ENCODE measurements around the gene SMAP2. TPM values are rescaled to one million over a fixed set of nuclear protein-coding genes. Genes with fewer than 3 reads are reported as not detected.

SMAP2 gene
- total and polyA plus RNA-seq, 2 of the 4 experiments (the other 2 are of a cell fraction), result 30.1 to 31.0 TPM

GRCh38 chr1:40435876-40436275 is 62.3 kb downstream of the SMAP2 start:
- no peak overlapping the region for H2BK20ac ChIP-seq (ENCODE audit: low read depth, low read length)
- H3K9me1 ChIP-seq (ENCODE audit: insufficient read depth, low read length), result no peaks in the 10 kb centered on the region
- no TSS peak for BruUV-seq (replicated peaks)
- no peak overlapping the region for H2AK5ac ChIP-seq (ENCODE audit: low read depth, low read length)
- no peak overlapping the region for H2BK5ac ChIP-seq (ENCODE audit: low read depth, low read length, poor library complexity, severe bottlenecking)
- H3K9me3 ChIP-seq (ENCODE audit: control insufficient read depth, insufficient read depth, low read length), result no peaks in the 10 kb centered on the region
- H3K14ac ChIP-seq (replicated peaks; ENCODE audit: low read depth, low read length), result no peak overlapping the region
- no peaks in the 10 kb centered on the region for H4K20me1 ChIP-seq (ENCODE audit: insufficient read depth, low read length)
- no peak overlapping the region for H3K4me3 ChIP-seq (ENCODE audit: insufficient read depth, low read depth, low read length)
- no peak overlapping the region for H3K4me2 ChIP-seq (ENCODE audit: low read depth, low read length)
- no peaks in the 10 kb centered on the region for H3K36me3 ChIP-seq (ENCODE audit: control insufficient read depth, insufficient read depth, low read length)
- no peak overlapping the region for H4K8ac ChIP-seq (ENCODE audit: low read depth in 2 of 2, low read length in 2 of 2)
- H2AFZ ChIP-seq (replicated peaks; ENCODE audit: low read length, poor library complexity), result no peak overlapping the region
- DNase-seq (peak; percentile 43), ATAC-seq (ENCODE audit: low read depth) (peak; percentile 19; the same call in 1 of the 2 replicates)
- H3K23ac ChIP-seq (ENCODE audit: low read depth, low read length), result no peak overlapping the region
- H3K4me1 ChIP-seq (ENCODE audit: control insufficient read depth, insufficient read depth, low read length), result no peaks in the 10 kb centered on the region
- no CpG with 5 or more reads among the region's 4 CpGs for WGBS, 2 experiments (ENCODE audit: extremely low coverage in 2 of 2, insufficient read length in 1 of 2)
- H3K27ac ChIP-seq (ENCODE audit: insufficient read depth, low read length), result no peak overlapping the region
- no peak overlapping the region for H3K56ac ChIP-seq (ENCODE audit: extremely low read depth, insufficient read depth, low read length)
- H2BK120ac ChIP-seq (ENCODE audit: low read depth, low read length), result no peak overlapping the region
- intact Hi-C loops (cut with micrococcal nuclease), result no loop called here
- dilution Hi-C loops (cut with HindIII; ENCODE audit: low sequenced_read_pairs, unreplicated experiment), result no loop called here
- POLR2A ChIA-PET (ENCODE audit: unreplicated experiment), result no interaction called here
- H3K18ac ChIP-seq (ENCODE audit: low read depth, low read length), result no peak overlapping the region
- H3K9ac ChIP-seq (ENCODE audit: low read depth, low read length), result no peak overlapping the region
- TF ChIP-seq ELK1 (IDR thresholded peaks at IDR 0.05; ENCODE audit: borderline replicate concordance, low read depth, low read length) (no peak), RAD21 (IDR thresholded peaks at IDR 0.05; ENCODE audit: low read length) (no peak), NFE2L2 (IDR thresholded peaks at IDR 0.05; ENCODE audit: low read depth, low read length) (no peak), RFX5 (IDR thresholded peaks at IDR 0.05; ENCODE audit: low read depth, low read length) (no peak), MAZ (IDR thresholded peaks at IDR 0.05; ENCODE audit: borderline replicate concordance, low read depth, low read length) (no peak), BHLHE40 (IDR thresholded peaks at IDR 0.05; ENCODE audit: low read depth, low read length) (no peak), POLR2A (IDR thresholded peaks at IDR 0.05; ENCODE audit: low read depth, low read length) (no peak), FOS (IDR thresholded peaks at IDR 0.05; ENCODE audit: low read depth, low read length) (no peak), MAFK (IDR thresholded peaks at IDR 0.05; ENCODE audit: low read depth, low read length) (no peak), CTCF (conservative IDR thresholded peaks at IDR 0.05; ENCODE audit: low read depth, low read length) (no peak), CHD1 (IDR thresholded peaks at IDR 0.05; ENCODE audit: low read depth, low read length) (no peak), SMC3 (IDR thresholded peaks at IDR 0.05; ENCODE audit: low read depth, low read length) (no peak), CEBPB (IDR thresholded peaks at IDR 0.05; ENCODE audit: low read depth, low read length) (no peak), MXI1 (IDR thresholded peaks at IDR 0.05; ENCODE audit: borderline replicate concordance, low read depth, low read length) (no peak), RCOR1 (IDR thresholded peaks at IDR 0.05; ENCODE audit: insufficient replicate concordance, low read length) (no peak), USF2 (IDR thresholded peaks at IDR 0.05; ENCODE audit: low read depth, low read length) (no peak)
- no peak overlapping the region for H4K5ac ChIP-seq (ENCODE audit: low read depth, low read length)
- H3K4ac ChIP-seq (ENCODE audit: low read depth, low read length), result no peak overlapping the region
- H2BK15ac ChIP-seq (ENCODE audit: low read depth, low read length), result no peak overlapping the region
- no peaks in the 10 kb centered on the region; a peak in 1 of 4 replicates for H3K79me1 ChIP-seq (ENCODE audit: low read depth in 1 of 2, low read length in 2 of 2)
- CTCF ChIA-PET, result no interaction called here
- no peak overlapping the region for H2AK9ac ChIP-seq (replicated peaks; ENCODE audit: low read depth, low read length, poor library complexity)
- H3K27me3 ChIP-seq (ENCODE audit: control insufficient read depth, insufficient read depth, low read length), result no peaks in the 10 kb centered on the region
- in situ Hi-C loops (cut with MboI; ENCODE audit: low sequenced_read_pairs), result no loop called here
- no peak overlapping the region for H4K91ac ChIP-seq (ENCODE audit: insufficient read depth, low read depth, low read length)

All from IMR-90 (cell line).